Stimulated activated CD4-positive, alpha-beta T cell treated with anti-CD3 and anti-CD28 coated beads, Interleukin-15, amount 100 ng/mL, for 1 hour (primary cell): ENCODE data around the gene RHOJ.
"Not testable (repeated sequence)": the region's sequence is repeated elsewhere in the genome, so short reads cannot be mapped to it uniquely, and the experiment has no call there.

Experiments
- DNase-seq, 2 donors: peaks; one replicate each; pipeline ENCODE4 v3.0.0-alpha.2; 2020; ENCODE audit warnings: low read depth in 1 of 2, low spot score in 1 of 2

RHOJ gene

GRCh38 chr14:63204407-63205043, at the start of gene RHOJ:
RHOJ (plus strand) TSS chr14:63204443; CDS start chr14:63204870, 427 bp downstream.
- DNase-seq: no peak

GRCh38 chr14:63155511-63156185, 48.6 kb upstream of the RHOJ start:
- no peak for DNase-seq

- no peak for DNase-seq
These were observed 47.0 kb upstream of the RHOJ start for GRCh38 chr14:63157195-63157594.

- no peak for DNase-seq
These were observed 40.9 kb upstream of the RHOJ start for GRCh38 chr14:63163306-63163705.

- no peak for DNase-seq
These were observed 40.0 kb upstream of the RHOJ start for GRCh38 chr14:63164108-63164683.

- DNase-seq: not testable (repeated sequence)
These were observed 39.0 kb upstream of the RHOJ start for GRCh38 chr14:63165267-63165666.

- no peak for DNase-seq
These were observed 37.2 kb upstream of the RHOJ start for GRCh38 chr14:63167044-63167443.

GRCh38 chr14:63174760-63175191, 29.5 kb upstream of the RHOJ start:
- no peak for DNase-seq

- DNase-seq: no peak
These were observed 28.7 kb upstream of the RHOJ start for GRCh38 chr14:63175531-63175930.

GRCh38 chr14:63178912-63179311, 25.3 kb upstream of the RHOJ start:
- no peak for DNase-seq

- DNase-seq: no peak
These were observed 24.9 kb upstream of the RHOJ start for GRCh38 chr14:63179383-63179782.

GRCh38 chr14:63180011-63180410, 24.2 kb upstream of the RHOJ start:
- DNase-seq: no peak

- DNase-seq: no peak
These were observed 21.3 kb upstream of the RHOJ start for GRCh38 chr14:63182968-63183367.

- no peak for DNase-seq
These were observed 17.8 kb upstream of the RHOJ start for GRCh38 chr14:63186453-63186852.

GRCh38 chr14:63191211-63191610, 13.0 kb upstream of the RHOJ start:
- DNase-seq: no peak

- DNase-seq: no peak
These were observed 12.2 kb upstream of the RHOJ start for GRCh38 chr14:63192085-63192484.

GRCh38 chr14:63193236-63193635, 11.0 kb upstream of the RHOJ start:
- DNase-seq: no peak

- DNase-seq: no peak
These were observed 4.1 kb upstream of the RHOJ start for GRCh38 chr14:63200035-63200740.

- DNase-seq: no peak
These were observed 3.5 kb upstream of the RHOJ start for GRCh38 chr14:63200767-63201166.

- DNase-seq: no peak
These were observed 1.2 kb upstream of the RHOJ start for GRCh38 chr14:63203015-63203414.

GRCh38 chr14:63203618-63204406, 431 bp upstream of the RHOJ start:
- DNase-seq: no peak
